GM21390 (cell line): ENCODE data around the gene SLC51A.
"Not testable (repeated sequence)": the region's sequence is repeated elsewhere in the genome, so short reads cannot be mapped to it uniquely, and the experiment has no call there.

Experiments used
- ATAC-seq: cut with Tn5 transposase; IDR thresholded peaks from one replicate; pipeline ENCODE4 v1.9.1; 2021; ENCODE audit not compliant: unreplicated experiment

The SLC51A gene

DNA sequence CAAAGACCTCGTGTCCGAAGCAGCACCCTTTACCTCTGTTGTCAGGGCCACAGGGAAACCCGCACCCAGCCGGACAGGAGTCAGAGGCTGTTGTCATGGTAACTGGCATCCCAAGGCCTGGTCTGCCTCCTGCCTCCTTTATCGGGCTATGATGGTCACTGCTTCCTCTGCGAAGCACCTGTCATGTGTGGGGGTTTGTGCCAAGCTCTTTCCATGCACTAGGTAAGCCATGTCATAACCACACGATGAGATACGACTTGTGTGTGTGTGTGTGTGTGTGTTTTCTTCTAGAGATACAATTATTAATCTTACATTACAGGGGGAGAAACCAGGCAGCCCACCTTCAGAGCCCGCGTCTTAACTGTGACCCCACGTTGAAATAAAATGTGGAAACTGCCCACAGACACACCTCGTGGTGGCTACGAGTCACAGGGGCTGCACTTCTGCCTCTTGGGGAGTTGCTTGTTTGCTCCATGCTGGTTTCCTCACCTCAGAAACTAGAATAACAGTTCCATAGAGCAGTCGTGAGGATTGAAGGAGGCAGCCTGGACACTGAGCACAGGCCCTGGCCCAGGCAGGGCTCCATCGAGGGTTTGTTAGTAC lies 23.1 kb upstream of the SLC51A start:
- no peak for ATAC-seq

DNA sequence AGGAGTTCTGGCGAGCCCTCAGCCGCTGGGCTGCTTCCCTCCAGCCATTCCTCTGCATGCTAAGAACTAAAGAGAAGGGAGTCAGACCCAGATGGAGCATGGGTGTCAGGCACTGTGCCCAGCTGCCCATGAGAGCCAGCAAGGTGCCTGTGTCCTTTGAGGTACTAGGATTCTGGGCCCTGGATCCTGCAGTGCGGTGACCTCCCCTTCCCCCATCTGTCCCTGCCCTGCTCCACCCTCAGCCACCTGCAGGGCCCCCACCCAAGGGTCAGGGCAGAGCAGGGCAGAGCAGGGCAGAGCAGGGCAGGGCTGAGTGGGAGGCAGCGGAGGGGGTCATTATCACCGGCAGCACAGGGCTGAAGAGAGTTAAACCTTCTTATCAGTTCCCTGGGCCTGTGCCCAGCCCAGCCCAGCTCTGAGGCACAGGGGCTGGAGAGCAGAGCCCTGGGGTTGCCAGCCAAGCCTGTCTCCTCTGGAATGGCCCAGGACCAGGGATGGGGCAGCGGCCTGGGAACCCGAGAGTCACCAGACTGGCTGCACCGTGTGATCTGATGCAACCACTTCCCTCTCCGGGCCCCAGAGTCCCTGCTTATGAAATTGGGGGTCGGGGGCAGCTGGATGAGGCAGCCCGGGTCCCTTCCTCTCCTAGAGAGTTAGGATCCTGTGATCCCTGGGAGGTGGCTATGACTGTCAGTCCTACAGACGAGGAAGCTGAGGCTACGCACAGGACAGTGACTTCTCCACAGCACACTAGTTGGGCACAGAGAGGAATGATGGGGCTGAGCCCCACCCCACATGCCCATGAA lies 22.4 kb upstream of the SLC51A start:
- ATAC-seq: no peak

DNA sequence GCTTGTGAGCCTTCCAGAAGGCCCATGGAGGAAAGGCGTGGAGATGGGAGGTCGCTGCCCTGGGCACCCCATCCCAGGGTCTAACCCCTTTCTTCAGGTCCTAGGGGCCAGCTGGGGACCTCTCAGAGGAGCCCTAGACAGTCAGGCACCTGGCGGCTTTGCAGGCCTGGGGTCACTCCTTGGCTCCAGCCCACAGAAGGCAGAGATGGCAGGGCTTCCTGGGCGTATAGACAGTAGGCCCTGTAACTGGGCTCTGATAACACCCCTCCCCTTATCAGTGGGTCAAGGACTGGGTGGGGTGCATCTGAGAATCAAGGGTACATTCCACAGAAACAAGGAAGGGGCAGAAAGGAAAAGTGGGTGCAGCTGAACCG lies 21.8 kb upstream of the SLC51A start:
- no peak for ATAC-seq

DNA sequence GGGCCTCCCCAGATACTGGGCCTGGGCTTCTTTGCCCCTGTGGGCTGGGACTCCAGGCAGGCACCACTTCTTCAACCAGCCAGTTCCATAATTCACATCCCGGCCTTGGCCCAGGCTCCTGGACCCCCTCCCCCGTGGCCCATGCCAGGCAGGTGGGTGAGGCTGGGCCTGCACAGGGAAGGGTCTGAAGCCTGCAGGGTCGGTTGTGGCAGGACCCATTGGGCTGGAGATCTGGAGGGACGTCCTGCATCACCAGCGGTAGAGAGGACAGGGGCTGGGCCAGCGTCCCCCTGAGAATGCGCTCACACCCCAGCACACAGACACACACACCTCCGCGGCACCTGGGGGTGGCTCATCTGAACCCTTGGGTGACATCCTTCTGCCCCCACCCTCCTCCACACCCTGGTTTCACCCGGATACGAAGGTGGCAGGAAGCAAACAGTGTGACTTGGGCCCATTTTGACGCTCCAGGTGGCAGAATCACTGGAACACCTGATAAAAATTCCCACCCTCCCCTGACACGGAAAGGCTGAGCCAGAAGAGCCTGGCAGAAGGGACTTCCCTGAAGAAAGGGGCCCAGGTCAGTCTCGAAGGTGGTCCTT lies 20.6 kb upstream of the SLC51A start:
- ATAC-seq: no peak

DNA sequence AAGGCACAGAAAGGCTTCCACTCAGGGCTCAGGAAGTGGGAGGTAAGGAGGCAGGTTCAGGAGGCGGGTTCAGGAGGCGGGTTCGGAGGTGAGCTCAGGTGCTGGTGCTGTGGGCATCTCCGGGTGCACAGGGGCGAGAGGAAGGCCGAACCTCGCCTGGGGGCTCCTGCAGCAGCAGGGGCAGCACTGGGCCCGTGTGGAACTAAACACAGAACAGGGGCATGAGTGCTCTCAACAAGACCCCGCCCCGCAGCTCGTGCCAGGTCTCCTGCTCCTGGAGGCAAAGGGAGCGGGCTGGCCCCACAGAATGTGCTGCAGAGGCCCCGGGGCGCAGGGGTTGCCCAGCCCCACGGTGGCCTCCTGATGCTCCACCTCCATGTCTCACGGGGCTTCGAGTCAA lies 18.8 kb upstream of the SLC51A start:
- no peak for ATAC-seq

DNA sequence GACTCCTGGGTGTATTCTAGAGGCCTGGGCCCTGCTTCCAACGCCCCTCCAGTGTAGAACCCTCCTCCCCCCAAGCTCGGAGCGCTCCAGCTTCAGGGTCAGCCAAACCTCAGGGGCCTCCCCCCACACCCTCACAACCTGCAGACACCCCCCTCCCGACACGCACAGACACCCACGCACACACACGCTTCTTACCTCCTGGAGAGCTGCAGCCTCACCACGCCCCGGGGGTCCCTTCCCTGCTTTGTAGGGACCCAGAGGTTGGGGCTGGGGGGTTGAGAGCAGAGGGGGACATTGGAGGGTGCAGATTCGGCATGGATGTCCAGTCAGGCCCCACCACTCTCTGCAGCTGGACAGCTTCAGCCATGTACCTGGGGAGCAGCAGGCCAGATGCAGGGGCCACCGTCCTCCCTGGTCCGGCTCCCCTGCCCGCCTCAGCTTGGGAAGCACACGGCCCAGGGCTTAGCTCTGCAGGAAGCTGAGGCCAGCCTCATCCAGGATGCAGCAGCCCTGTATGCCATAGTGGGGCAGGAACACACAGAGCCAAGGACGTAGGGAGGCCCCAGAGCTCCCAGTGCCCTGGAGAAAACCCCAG lies 18.2 kb upstream of the SLC51A start:
- no peak for ATAC-seq

DNA sequence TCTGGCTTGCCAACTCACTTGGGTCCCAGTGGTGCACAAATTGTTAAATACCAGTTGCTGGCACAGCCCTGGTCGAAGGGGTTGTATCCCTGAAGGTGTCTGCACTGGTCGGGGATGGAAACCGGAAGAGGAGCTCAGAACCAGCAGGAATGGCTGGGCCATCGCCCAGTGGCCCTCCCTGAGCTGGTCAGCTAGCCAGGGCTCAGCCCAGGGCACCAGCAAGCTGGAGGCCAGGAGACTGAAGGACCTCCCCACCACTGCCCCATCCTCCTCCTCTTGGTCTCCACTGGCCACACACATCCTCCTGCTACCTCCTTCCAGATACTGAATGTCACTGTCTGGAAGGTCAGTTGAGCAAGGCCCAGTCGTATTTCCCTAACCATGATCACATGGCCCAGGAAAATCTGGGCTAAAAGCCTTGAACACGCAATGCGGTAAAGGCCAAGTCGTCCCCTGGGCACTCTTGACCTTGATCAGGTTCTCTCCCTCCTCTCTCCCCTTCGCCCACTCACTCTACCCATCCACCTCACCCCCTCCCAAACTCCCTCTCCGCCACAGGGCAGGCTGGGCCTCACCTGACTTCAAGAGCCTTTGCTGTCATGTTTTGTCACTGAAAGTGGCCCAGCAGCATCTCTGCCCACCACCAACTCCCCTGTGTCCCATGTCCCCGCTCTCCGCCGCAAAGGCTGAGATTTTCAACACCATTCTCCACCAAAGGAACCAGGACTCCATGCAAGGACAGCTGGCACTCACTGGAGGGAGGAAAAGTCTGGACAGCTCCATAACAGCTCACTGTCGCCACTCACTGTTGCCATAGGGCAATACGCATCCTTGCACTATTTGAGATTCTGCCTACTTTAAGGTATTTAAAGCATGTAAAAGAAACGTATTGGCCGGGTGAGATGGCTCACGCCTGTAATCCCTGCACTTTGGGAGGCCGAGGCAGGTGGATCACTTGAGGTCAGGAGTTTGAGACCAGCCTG lies 17.3 kb upstream of the SLC51A start:
- no peak for ATAC-seq

DNA sequence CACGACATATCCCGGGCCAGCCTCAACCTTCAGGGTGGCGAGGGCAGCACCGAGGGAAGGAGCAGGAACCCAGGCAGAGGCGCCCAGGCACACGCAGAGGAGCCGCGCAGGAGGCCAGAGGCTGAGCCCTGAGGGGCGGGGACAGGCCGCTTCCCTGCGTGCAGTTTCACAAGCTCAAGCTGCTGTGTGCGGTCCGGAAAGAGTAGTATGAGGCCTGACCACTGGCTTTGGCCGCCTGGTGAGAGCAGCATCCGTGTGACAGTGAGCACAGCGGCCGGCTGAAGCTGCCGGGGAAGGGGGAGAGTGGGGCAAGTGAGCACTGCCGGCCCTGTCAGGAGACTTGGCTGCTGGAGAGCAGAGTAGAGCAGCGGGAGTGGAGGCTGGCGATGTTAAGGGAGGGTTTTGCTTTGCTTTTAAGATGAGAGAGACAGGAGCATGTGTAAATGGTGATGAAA lies 13.8 kb upstream of the SLC51A start:
- peak; percentile 57 for ATAC-seq

DNA sequence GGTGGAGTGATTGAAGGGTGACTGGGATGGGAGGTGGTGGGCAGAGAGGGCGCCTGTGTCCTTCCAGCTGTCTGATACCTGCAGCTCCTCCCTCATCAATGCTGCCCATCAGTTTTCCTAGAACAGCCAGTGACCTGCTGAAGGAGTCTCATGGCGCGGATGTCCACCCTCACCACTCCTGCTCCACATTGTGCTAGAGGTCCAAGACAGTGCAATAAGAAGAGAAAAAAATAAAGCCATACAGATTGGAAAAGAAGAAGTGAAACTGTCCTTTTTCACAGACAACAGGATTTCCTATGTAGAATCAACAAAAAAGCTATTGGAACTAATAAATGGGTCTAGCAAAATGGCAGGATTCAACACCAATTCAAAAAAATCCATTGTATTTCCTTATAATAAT lies 12.5 kb upstream of the SLC51A start:
- ATAC-seq: no peak

DNA sequence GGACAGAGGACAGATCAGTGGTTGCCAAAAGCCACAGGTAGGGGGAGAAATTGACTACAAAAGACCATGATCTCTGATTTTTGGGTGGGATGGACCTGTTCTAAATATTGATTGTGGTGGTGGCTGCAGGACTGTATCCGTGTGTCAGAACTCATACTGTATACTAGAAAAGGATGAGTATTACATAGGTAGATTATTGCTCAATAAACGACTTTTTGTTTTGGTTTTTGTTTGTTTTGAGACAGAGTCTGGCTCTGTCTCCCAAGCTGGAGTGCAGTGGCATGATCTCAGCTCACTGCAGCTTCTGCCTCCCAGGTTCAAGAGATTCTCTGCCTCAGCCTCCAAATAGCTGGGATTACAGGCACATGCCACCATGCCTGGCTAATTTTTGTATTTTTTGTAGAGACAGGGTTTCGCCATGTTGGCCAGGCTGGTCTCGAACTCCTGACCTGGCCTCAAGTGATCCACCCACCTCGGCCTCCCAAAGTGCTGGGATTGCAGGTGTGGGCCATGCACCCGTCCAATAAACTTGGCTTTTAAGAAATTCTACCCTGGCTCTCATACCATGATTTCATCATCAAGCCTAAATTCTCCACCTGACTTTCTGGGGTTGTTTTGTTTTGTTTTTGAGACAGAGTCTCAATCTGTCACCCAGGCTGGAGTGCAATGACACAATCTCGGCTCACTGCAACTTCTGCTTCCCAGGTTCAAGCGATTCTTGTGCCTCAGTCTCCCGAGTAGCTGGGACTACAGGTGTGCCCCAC lies 10.7 kb upstream of the SLC51A start:
- not testable (repeated sequence) for ATAC-seq

DNA sequence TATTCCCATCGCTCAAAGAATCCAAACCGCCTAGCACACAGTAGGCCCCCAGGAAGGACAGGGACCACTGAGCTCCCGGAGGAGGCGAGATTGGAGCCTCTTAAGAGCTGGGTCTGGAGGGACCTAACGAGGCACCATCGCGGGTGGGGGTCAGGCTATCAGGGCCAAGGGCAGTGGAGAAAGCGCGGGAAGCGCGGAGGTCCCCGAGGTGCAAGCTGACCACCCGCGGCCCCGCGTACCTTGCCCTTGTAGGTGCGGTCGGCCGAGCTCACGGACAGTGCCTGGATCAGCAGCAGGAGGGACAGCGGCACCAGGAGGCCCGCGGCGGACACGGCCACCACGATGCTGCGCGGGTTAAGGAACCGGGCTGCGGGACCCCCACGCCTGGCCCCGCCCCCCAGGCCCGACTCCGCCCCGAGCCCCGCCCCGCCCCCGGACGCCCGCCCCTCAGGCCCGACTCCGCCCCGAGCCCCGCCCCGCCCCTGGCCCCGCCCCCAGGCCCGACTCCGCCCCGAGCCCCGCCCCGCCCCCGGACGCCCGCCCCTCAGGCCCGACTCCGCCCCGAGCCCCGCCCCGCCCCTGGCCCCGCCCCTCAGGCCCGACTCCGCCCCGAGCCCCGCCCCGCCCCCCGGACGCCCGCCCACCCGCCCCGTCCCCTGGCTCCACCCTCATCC lies 9.0 kb upstream of the SLC51A start:
- no peak for ATAC-seq

DNA sequence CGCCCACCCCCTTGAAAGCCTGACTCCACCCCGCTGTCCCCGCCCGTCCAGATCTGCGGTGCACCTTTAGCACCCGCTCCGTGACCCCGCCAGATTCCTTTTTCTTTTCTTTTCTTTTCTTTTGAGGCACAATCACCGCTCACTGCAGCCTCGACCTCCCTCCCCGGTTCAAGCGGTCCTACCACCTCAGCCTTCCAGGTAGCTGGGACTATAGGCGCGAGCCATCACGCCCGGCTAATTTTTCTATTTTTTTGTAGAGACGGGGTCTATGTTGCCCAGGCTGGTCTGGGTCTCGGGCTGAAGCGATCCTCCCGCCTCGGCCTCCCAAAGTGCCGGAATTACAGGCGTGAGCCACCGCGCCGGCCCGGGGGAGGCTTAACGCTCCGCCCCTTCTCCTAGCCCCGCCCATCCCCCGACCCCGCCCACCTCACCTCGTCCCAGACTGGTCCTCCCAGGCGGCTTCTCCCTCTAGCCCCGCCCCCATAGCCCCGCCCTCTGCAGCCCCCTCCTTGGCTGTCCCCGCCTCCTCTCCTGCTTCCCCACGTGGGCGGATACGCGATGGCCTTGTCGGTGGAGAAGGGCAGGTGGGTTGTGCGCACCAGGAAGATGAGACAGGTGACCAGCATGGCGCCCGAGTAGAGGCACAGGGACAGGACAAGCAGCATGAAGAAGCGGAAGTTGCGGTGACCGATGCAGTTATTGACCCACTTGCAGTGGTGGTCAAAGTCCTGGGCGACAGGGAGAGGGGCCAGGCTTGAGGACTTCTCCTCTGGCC lies 8.3 kb upstream of the SLC51A start:
- no peak for ATAC-seq

DNA sequence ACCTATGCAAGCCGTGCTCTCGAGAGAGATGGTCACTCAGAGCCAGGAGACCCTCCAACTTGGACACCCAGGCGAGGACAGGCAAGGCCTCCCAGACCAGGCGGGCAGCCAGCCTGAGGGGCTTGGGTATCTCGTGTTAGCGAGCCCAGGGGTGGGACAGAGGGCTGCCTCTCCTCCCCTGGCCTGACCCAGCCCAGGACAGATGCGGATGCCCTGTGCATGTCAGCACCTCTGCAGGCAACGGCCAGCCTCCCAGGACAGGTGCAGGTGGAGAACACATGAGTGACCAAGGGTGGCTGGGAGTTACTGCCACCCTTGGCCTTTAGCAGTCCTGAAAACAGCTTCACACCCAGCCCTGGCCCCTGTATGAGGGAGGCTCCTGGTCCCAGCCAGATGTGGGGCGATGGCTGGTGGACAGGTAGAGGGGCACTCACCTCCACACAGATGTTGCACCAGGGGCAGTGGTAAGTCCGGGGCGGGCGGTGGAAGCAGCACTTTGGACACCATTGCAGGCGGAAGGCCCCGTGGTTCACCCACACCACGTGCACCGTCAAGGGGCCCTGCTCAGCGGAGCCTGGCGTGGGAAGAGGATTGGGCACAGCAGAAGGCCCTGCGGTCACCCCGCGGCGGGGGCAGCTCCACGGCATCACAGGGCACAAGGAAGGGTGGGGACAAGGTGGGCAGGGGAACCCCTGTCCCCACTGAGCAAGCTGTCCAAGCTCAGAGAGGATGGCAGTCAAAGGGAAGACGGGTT lies 7.2 kb upstream of the SLC51A start:
- ATAC-seq: no peak

DNA sequence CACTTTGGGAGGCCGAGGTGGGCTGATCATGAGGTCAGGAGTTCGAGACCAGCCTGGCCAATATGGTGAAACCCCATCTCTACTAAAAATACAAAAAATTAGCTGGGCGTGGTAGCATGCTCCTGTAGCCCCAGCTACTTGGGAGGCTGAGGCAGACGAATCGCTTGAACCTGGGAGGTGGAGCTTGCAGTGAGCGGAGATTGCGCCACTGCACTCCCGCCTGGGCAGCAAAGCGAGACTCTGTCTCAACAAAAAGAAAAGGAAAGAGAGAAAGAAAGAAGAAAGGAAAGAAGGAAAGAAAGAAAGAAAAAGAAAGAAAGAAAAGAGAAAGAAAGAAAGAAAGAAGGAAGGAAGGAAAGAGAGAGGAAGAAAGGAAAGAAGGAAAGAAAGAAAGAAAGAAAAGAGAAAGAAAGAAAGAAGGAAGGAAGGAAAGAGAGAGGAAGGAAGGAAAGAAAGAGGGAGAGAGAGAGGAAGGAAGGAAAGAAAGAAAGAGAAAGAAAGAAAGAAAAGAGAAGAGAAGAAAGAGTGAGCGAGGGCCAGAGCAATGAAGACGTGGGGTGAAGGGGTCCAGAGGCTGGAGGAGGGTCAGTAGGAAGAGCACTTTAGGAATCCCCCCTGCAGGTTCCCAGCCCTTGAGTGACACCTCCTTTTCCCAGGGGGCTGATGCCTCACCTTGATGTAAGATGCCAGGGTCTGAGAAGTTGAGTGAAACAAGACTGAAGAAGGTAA lies 6.2 kb upstream of the SLC51A start:
- not testable (repeated sequence) for ATAC-seq

DNA sequence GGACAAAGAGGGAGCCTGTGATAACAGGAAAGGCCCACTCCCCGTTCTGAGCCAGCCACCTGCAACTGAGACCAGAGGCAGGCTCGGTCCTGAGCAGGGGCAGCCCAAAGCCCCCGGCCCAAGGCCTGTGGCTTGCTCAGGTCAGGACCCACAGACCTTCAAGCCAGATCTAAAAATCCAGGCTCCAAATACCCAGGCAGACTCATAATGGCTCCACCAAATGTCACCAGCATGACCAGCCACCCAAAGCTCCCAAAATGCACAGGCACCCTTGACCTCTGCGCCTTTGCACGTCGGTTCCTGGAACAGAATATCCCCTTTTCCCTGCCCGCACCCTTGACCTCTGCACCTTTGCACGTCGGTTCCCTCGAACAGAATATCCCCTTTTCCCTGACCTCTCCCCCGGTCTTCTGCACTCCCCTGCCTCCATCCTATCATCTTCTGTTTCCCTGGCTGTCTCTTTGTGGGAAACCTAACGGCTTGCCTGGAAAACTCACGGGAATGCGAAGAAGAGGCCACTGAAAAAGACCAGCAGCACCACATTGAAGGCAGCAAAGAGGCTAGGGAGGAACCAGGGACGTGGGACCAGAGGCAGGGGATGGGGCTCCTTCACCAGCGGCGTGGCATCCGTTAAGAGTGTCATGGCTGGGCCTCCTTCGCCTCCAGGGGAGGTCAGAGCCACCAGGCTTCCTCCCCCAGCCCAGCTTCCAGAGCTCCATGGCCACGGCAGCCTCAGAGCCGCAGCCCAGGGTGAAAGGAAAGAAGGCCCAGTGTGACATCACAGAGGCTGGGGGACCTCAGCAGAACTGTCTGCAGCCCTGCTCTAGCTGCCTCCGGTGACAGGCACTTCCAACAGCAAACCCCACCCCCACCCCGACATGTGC lies 5.4 kb upstream of the SLC51A start, which contains the start of gene ZDHHC19:
Gene ZDHHC19, minus strand, starts transcription at position 728 of the 884 bp plus-strand sequence. Its CDS starts 85 bp downstream, at position 643.
- ATAC-seq: no peak

DNA sequence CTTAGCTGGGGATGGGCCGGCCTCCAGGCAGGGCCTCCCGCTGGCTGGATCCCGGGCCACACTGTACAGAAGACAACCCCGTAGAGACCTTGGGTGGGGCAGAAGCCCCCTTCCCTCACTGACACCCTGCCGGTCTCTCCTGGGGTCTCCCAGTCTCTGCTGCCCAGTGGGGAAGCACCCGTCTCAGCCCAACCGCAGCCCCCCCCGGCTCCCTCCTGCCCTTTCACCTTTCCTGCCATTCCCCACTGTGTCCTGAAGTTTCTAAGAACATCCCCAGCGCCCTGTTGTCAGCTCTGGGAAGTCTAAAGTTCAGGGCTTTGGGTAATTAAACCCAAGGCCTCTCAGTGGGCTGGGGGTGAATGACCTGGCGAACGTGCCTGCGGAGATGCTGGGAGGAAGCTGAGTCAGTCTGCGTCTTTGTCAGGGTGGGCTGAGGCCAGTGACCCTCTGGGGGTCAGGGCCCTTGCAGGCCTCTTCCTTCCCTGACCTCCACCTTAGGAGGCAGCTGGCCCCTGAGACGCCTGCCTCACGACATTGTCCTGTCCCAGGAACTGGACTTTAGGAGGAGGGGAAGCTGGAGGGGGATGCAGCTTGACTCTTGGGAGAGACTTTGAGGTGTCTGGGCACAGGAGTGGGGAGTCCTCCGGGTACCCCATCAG lies 1.4 kb upstream of the SLC51A start:
- ATAC-seq: no peak
